Stimulated activated CD4-positive, alpha-beta T cell treated with anti-CD3 and anti-CD28 coated beads, Interleukin-12 subunit alpha, Interleukin-12 subunit beta, amount 100 ng/mL, for 24 hours (primary cell): ENCODE measurements around the gene PLXNB3.
"Not testable (repeated sequence)": the region's sequence is repeated elsewhere in the genome, so short reads cannot be mapped to it uniquely, and the experiment has no call there.

Experiments used
- DNase-seq, 2 experiments: peaks; one replicate each; pipeline ENCODE4 v3.0.0-alpha.2; 2020; ENCODE audit warnings: low read depth in 2 of 2

PLXNB3 gene

GRCh38 chrX:153732401-153732800, 31.6 kb upstream of the PLXNB3 start:
- no peak for DNase-seq

GRCh38 chrX:153733651-153734240, 30.3 kb upstream of the PLXNB3 start:
- no peak for DNase-seq

GRCh38 chrX:153734871-153735270, 29.2 kb upstream of the PLXNB3 start:
- no peak for DNase-seq

GRCh38 chrX:153735274-153735673, 28.8 kb upstream of the PLXNB3 start:
- no peak for DNase-seq

- DNase-seq, result no peak
Measured at GRCh38 chrX:153736071-153736820, 27.8 kb upstream of the PLXNB3 start.

- no peak for DNase-seq
Measured at GRCh38 chrX:153736871-153737441, 27.1 kb upstream of the PLXNB3 start.

- no peak for DNase-seq
Measured at GRCh38 chrX:153738056-153738605, 25.9 kb upstream of the PLXNB3 start.

GRCh38 chrX:153739754-153740486, 24.1 kb upstream of the PLXNB3 start:
- DNase-seq, result no peak

GRCh38 chrX:153740631-153741222, 23.3 kb upstream of the PLXNB3 start:
- no peak for DNase-seq

GRCh38 chrX:153741446-153741845, 22.6 kb upstream of the PLXNB3 start:
- no peak for DNase-seq

GRCh38 chrX:153742111-153742510, 21.9 kb upstream of the PLXNB3 start:
- DNase-seq, result not testable (repeated sequence)

GRCh38 chrX:153742796-153743467, 21.1 kb upstream of the PLXNB3 start:
- DNase-seq, result not testable (repeated sequence)

GRCh38 chrX:153743468-153744209, 20.4 kb upstream of the PLXNB3 start:
- DNase-seq, result not testable (repeated sequence)

GRCh38 chrX:153744210-153745066, 19.6 kb upstream of the PLXNB3 start:
- no peak for DNase-seq

GRCh38 chrX:153745067-153745433, 19.0 kb upstream of the PLXNB3 start:
- not testable (repeated sequence) for DNase-seq

- no peak for DNase-seq
Measured at GRCh38 chrX:153746359-153746758, 17.7 kb upstream of the PLXNB3 start.

- not testable (repeated sequence) for DNase-seq
Measured at GRCh38 chrX:153746991-153747390, 17.1 kb upstream of the PLXNB3 start.

- not testable (repeated sequence) for DNase-seq
Measured at GRCh38 chrX:153749017-153749416, 15.0 kb upstream of the PLXNB3 start.

- DNase-seq, result no peak
Measured at GRCh38 chrX:153750127-153750774, 13.8 kb upstream of the PLXNB3 start.
